ENCODE results near the gene NF1.

The NF1 gene

DNA sequence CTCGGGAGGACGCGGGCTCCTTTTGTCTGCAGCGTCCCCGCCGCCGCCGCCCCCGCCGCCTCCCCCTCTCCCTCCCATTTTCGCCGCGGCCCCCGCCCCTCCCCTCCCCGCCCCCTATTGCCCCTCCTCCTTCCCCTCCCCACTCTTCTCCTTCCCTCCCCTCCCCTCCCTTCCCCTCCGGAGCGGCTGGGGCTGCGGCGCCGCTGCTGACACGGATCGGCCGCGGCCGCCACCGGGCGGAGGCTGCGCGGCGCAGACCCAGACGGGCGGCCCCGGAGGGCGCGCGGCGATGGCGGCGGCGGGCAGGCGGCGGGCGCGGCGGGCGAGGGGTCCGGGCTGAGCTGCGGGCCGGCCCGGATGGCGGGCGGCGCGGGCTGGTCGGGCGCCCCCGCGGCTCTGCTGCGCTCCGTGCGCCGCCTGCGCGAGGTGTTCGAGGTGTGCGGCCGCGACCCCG, 296.7 kb downstream of the NF1 start, which contains the start of gene RAB11FIP4:
Gene RAB11FIP4, plus strand, starts transcription at position 180 of the 454 bp plus-strand sequence. Its CDS starts 178 bp downstream, at position 358.
- H3K4me3 ChIP-seq (ENCODE audit: low read depth, low read length), result peak within 1 kb of the TSS; percentile 41

DNA sequence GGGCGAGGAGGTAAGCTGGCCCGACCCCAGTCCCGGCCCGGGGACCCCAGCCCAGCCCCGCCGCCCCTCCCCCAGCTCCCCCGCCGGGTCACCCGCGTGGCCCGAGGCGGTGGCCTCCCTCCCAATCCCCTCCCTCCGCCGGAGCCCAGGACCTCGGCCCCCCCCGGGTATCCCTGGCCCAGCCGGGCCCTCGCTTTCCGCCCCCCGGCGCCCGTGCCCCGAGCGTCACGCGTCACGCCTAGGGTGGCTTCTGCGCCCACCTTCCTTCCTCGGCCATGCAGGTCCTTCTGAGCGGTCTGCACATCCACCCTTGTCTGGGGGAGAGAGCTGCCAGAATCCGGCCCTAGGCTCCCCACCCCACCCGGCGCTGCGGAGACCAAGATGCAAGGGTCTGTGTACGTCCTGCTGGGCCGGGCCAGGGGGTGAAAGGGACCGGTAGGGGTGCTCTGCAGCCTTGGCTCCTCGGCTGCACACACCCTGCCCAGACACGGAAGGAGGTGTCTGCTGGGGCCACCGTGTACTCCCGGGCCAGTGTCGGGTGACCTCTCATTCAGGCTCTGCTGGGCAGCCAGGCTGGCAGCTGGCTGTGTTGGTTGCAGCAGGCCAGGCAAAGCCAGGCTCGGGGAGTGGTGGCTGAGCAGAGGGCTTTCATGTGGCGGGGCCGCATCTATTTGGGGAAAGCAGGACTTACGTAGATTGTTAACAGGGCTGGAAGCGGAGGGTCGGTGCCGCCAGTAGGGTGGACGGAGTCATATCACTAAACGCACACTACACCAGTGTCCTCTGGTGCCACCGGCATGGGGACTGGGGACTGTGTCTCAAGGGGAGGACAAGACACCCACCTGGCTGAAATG, 297.5 kb downstream of the NF1 start:
- in situ Hi-C loops (cut with HindIII; ENCODE audit: low sequenced_read_pairs), result no loop called here
- peak overlapping the region; percentile 16 for H3K4me3 ChIP-seq (ENCODE audit: low read depth, low read length)
- TF ChIP-seq, protein P1, sequence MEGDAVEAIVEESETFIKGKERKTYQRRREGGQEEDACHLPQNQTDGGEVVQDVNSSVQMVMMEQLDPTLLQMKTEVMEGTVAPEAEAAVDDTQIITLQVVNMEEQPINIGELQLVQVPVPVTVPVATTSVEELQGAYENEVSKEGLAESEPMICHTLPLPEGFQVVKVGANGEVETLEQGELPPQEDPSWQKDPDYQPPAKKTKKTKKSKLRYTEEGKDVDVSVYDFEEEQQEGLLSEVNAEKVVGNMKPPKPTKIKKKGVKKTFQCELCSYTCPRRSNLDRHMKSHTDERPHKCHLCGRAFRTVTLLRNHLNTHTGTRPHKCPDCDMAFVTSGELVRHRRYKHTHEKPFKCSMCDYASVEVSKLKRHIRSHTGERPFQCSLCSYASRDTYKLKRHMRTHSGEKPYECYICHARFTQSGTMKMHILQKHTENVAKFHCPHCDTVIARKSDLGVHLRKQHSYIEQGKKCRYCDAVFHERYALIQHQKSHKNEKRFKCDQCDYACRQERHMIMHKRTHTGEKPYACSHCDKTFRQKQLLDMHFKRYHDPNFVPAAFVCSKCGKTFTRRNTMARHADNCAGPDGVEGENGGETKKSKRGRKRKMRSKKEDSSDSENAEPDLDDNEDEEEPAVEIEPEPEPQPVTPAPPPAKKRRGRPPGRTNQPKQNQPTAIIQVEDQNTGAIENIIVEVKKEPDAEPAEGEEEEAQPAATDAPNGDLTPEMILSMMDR (IDR thresholded peaks at IDR 0.05; ENCODE audit: low read depth, low read length, missing control alignments), result no peak
- DNase-seq (ENCODE audit: low read depth), result no peak

More for the DNA sequence above, 296.7 kb downstream of the NF1 start, which contains the start of gene RAB11FIP4:
- TF ChIP-seq, protein P1 (IDR thresholded peaks at IDR 0.05; ENCODE audit: low read depth, low read length, missing control alignments), result no peak
- in situ Hi-C loops (cut with HindIII; ENCODE audit: low sequenced_read_pairs), result no loop called here
- DNase-seq (ENCODE audit: low read depth), result no peak

DNA sequence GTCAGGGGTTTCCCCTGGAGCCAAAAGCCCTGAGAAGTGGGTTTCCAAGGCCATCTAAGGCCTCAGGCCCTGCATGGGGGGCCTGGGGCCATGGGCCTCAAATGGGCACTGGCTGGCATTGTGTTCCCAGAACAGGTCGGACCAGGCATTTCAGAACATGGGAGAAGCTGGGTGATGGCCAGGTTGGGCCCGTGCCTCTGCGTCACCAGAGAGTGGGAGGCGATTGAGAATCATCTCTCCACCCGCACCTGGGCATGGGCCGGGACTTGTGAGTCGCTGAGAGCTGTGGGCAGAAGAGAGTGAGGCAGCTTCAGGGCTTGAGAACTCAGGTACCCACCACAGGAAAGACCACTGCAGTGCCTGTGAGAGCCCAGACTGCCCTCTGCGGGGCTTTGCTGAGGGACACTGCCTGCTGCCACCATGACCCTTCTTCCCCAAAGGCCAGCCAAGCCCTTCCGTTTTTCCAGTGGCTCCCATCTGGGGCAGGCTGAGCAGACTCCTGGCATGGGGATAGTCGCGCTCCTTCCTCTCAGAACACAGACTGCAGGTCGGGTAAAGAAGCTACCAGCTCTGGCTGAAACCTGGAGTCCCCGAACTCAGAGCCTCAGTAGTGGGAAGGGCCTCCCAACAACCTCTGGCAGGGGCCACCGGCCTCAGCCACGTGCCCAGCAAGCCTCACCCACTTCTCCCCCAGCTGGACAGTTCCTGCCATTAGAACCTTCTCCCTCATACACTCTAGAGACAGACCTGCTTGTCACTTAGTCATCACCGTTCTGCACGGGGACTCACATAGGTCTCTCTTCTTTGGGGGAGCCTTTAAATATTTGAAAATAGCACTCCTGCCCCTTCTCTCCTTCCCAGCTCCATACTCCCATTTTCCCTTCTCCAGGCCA, 298.3 kb downstream of the NF1 start:
- DNase-seq (ENCODE audit: low read depth), result no peak
- H3K4me3 ChIP-seq (ENCODE audit: low read depth, low read length), result no peak overlapping the region
- TF ChIP-seq, protein P1 (IDR thresholded peaks at IDR 0.05; ENCODE audit: low read depth, low read length, missing control alignments), result no peak
- in situ Hi-C loops (cut with HindIII; ENCODE audit: low sequenced_read_pairs), result no loop called here

DNA sequence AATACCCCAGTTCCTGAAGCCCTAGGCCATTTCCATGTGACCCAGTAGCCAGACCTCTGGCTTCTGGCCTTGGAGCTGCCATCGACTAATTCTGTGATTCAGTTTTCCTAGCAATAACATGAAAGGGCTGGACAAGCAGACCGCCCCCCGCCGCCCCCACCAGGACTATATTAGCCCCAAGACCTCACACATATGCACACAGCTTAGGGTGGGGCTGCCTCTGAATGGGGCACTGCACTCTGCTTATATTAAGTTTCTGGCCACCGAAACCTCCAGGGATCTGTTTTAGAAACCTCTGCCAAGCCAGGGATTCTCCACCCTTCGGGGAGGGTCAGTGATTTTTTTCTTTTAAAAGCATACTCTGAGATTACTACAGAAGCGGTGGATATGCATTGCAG, 299.0 kb downstream of the NF1 start:
- in situ Hi-C loops (cut with HindIII; ENCODE audit: low sequenced_read_pairs), result no loop called here
- TF ChIP-seq, protein P1 (IDR thresholded peaks at IDR 0.05; ENCODE audit: low read depth, low read length, missing control alignments), result no peak
- no peak for DNase-seq (ENCODE audit: low read depth)
- H3K4me3 ChIP-seq (ENCODE audit: low read depth, low read length), result no peak overlapping the region

DNA sequence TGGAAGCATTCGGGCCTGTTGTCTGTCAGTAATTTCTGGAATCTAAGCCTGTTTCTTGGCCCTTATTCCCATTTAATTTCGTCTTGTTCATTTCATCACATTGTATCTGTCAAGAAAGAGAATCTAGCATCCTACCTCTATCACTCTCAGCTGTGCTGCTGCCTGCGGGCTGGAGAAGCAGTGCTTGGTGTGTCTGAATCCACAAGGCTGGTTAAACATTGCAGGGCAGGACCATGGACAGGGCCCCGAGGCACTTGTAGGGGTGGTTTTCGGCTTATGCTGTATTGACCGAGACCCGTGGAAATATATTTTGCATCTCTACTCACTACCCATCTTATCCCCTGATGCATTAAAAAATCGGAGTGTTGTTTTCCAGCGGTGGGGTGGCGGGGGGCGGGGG, 299.8 kb downstream of the NF1 start:
- DNase-seq (ENCODE audit: low read depth), result peak; percentile 72
- TF ChIP-seq, protein P1 (IDR thresholded peaks at IDR 0.05; ENCODE audit: low read depth, low read length, missing control alignments), result no peak
- H3K4me3 ChIP-seq (ENCODE audit: low read depth, low read length), result no peak overlapping the region
- in situ Hi-C loops (cut with HindIII; ENCODE audit: low sequenced_read_pairs), result no loop called here

DNA sequence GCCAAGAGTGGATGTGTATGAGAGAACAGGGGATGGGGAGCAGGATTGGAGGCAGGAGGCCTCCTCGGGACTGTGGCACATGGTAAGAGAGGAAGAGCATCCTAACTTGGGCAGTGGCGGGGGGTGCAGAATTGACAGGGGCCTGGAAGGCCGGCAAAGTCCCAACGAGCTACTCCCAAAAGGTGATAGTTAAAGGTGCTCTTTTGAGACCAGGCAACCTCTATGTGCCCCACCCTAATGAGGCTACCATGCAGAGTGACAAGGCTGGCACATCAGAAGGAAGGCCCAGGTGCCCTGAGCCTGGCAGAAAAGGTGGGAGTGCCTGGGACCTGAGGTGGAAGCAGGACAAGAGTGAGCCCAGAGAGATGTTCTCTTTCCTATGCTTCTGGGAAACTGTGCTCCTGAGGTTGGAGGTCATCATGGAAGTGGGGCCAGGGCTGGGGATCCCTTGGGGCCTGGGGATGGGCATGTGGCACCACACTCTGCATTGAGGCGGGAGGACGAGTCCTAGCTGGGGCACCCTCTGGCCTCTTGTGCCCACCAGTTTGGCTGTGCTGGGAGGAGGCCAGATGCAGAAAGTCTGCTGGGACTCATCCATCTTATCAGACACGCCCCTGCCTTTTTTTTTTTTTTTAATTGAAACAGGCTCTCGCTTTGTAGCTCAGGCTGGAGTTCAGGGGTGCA, 302.6 kb downstream of the NF1 start:
- in situ Hi-C loops (cut with HindIII; ENCODE audit: low sequenced_read_pairs), result no loop called here
- no peak overlapping the region for H3K4me3 ChIP-seq (ENCODE audit: low read depth, low read length)
- TF ChIP-seq, protein P1 (IDR thresholded peaks at IDR 0.05; ENCODE audit: low read depth, low read length, missing control alignments), result no peak
- no peak for DNase-seq (ENCODE audit: low read depth)

All from astrocyte of the cerebellum (primary cell).